Dedifferentiated amniotic fluid mesenchymal stem cell (primary cell): Measurements from ENCODE around the gene PHC2.
A peak's percentile ranks its signal among the peaks of the same experiment; 100 is the strongest.

ENCODE experiments used
- DNase-seq: peaks from one replicate; pipeline ENCODE4 v3.0.0-alpha.2; 2016; ENCODE audit errors: extremely low spot score

The PHC2 gene

GRCh38 chr1:33330361-33330890 is 100.5 kb downstream of the PHC2 start:
- DNase-seq: no peak

GRCh38 chr1:33329600-33330305 is 101.1 kb downstream of the PHC2 start:
- no peak for DNase-seq

- DNase-seq: no peak
Measured at GRCh38 chr1:33328817-33329216, 102.1 kb downstream of the PHC2 start.

GRCh38 chr1:33327587-33328325 is 103.1 kb downstream of the PHC2 start:
- DNase-seq: peak; percentile 89

- no peak for DNase-seq
Measured at GRCh38 chr1:33326785-33327184, 104.1 kb downstream of the PHC2 start.

GRCh38 chr1:33324677-33325575 is 106.0 kb downstream of the PHC2 start:
- DNase-seq: no peak

- no peak for DNase-seq
Measured at GRCh38 chr1:33323663-33324477, 107.0 kb downstream of the PHC2 start.

GRCh38 chr1:33322870-33323585 is 107.9 kb downstream of the PHC2 start:
- no peak for DNase-seq

- no peak for DNase-seq
Measured at GRCh38 chr1:33322109-33322508, 108.8 kb downstream of the PHC2 start.

GRCh38 chr1:33321178-33321577 is 109.7 kb downstream of the PHC2 start:
- no peak for DNase-seq

GRCh38 chr1:33320619-33321165 is 110.2 kb downstream of the PHC2 start, which contains the start of gene A3GALT2:
A3GALT2 (minus strand) TSS chr1:33321098; CDS start chr1:33321098, 0 bp downstream.
- no peak for DNase-seq

GRCh38 chr1:33319949-33320618 is 110.8 kb downstream of the PHC2 start:
- DNase-seq: no peak

- DNase-seq: no peak
Measured at GRCh38 chr1:33319186-33319948, 111.5 kb downstream of the PHC2 start.

- no peak for DNase-seq
Measured at GRCh38 chr1:33317946-33318345, 112.9 kb downstream of the PHC2 start.

- no peak for DNase-seq
Measured at GRCh38 chr1:33317354-33317753, 113.5 kb downstream of the PHC2 start.

GRCh38 chr1:33316601-33317000 is 114.3 kb downstream of the PHC2 start:
- DNase-seq: no peak

GRCh38 chr1:33314416-33314815 is 116.5 kb downstream of the PHC2 start:
- DNase-seq: no peak

GRCh38 chr1:33312413-33312749 is 118.5 kb downstream of the PHC2 start:
- no peak for DNase-seq
